ENCODE data around the gene IBA57. TPM values are rescaled to one million over a fixed set of nuclear protein-coding genes. Genes with fewer than 3 reads are reported as not detected.

IBA57 gene
- total RNA-seq, 2 donors from 2014 or later: 3.5 to 12.2 TPM

DNA sequence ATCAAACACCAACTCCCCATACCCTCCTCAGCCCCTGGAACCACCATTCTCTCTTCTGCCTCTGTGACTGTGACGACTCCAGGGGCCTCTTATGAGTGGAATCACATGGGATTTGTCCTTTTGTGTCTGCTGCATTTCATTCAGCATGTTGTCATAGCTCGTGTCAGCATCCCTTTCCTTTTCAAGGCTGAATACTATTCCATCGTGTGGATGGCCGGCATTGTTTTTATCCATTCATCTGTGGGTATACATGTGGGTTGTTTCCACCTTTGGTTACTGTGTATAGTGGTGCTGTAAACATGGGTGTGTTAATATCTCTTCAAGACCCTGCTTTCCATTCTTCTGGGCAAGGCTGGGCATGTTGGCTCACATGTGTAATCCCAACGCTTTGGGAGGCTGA, 25.2 kb downstream of the IBA57 start:
- no peaks in the 10 kb centered on the region for H3K27me3 ChIP-seq (replicated peaks; ENCODE audit: insufficient read depth)
- no peak overlapping the region for H3K27ac ChIP-seq
- no peaks in the 10 kb centered on the region for H3K9me3 ChIP-seq
- no peaks in the 10 kb centered on the region for H3K4me1 ChIP-seq (ENCODE audit: control insufficient read depth in 1 of 2, low read depth in 2 of 2)
- TF ChIP-seq, protein P1, sequence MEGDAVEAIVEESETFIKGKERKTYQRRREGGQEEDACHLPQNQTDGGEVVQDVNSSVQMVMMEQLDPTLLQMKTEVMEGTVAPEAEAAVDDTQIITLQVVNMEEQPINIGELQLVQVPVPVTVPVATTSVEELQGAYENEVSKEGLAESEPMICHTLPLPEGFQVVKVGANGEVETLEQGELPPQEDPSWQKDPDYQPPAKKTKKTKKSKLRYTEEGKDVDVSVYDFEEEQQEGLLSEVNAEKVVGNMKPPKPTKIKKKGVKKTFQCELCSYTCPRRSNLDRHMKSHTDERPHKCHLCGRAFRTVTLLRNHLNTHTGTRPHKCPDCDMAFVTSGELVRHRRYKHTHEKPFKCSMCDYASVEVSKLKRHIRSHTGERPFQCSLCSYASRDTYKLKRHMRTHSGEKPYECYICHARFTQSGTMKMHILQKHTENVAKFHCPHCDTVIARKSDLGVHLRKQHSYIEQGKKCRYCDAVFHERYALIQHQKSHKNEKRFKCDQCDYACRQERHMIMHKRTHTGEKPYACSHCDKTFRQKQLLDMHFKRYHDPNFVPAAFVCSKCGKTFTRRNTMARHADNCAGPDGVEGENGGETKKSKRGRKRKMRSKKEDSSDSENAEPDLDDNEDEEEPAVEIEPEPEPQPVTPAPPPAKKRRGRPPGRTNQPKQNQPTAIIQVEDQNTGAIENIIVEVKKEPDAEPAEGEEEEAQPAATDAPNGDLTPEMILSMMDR (IDR thresholded peaks at IDR 0.05): no peak
- H3K4me3 ChIP-seq: no peak overlapping the region
- ATAC-seq (ENCODE audit: insufficient number of reproducible peaks, low FRiP score, low read depth) (no peak), DNase-seq (ENCODE audit: low spot score) (no peak)
- no peaks in the 10 kb centered on the region for H3K36me3 ChIP-seq

DNA sequence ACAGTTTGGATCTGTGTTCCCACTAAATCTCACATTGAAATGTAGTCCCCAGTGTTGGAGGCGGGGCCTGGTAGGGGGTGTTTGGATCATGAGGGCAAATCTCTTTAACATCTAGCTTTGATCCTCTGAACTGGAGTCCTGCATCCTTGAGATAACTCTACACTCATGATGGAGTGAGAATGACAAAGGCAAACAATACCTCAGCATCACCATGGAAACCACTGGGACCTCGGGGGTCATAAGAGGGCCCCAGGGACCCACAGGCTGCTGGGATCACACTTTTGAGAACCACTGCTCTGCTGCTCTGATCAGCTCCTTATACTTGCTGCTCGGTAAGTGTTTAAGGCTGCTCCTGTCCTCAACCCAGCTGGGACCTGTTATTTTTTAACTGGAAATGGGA, 28.8 kb downstream of the IBA57 start:
- TF ChIP-seq, protein P1 (IDR thresholded peaks at IDR 0.05): no peak
- no peak for DNase-seq (ENCODE audit: low spot score)
- Histone ChIP-seq H3K4me1 (ENCODE audit: control insufficient read depth in 1 of 2, low read depth in 2 of 2) (no peaks in the 10 kb centered on the region), H3K9me3 (peaks cover 5% of the 10 kb centered on the region), H3K4me3 (no peak overlapping the region), H3K27ac (no peak overlapping the region), H3K27me3 (replicated peaks; ENCODE audit: insufficient read depth) (no peaks in the 10 kb centered on the region), H3K36me3 (no peaks in the 10 kb centered on the region)
- no peak for ATAC-seq (ENCODE audit: insufficient number of reproducible peaks, low FRiP score, low read depth)

DNA sequence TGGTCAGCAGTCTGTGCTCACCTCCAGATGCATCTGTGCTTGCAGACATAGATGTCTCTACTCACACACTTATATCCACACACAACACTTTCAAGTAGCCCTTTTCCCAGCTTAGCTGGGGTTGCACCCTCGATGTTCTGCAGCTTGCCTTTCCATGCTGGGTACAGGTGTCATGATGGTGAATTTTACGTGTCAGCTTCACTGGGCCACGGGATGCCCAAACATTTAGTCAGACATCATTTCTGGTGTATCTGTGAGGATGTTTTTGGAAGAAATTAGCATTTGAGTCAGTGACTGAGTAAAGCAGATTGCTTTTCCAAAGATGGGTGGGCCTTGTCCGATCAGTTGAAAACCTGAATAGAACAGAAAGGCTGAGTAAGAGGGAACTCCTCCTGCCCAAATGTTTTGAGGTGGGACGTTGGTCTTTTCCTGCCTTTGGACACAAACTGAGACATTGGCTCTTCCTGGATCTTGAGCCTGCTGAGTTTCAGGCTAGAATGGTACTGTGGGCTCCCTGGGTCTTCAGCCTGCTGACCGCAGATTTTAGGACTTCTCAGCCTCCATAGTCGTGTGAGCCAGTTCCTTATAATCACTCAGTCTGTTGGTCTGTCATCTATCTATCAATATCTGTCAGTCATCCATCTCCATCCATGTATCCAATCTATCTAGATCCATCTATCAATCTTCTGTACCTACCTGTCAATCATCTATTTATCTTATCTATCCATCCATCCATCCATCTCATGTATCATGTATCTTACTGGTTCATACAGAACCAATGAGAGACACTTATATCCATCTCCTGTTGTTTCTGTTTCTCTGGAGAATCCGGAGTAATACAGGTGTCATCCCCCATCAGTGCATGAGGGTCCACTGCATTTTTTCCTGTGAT, 29.6 kb downstream of the IBA57 start:
- DNase-seq (ENCODE audit: low spot score) (no peak), ATAC-seq (ENCODE audit: insufficient number of reproducible peaks, low FRiP score, low read depth) (no peak)
- TF ChIP-seq, protein P1 (IDR thresholded peaks at IDR 0.05): no peak
- Histone ChIP-seq H3K27me3 (replicated peaks; ENCODE audit: insufficient read depth) (no peaks in the 10 kb centered on the region), H3K4me3 (no peak overlapping the region), H3K27ac (no peak overlapping the region), H3K4me1 (ENCODE audit: control insufficient read depth in 1 of 2, low read depth in 2 of 2) (no peaks in the 10 kb centered on the region), H3K9me3 (peaks cover 5% of the 10 kb centered on the region), H3K36me3 (no peaks in the 10 kb centered on the region)

DNA sequence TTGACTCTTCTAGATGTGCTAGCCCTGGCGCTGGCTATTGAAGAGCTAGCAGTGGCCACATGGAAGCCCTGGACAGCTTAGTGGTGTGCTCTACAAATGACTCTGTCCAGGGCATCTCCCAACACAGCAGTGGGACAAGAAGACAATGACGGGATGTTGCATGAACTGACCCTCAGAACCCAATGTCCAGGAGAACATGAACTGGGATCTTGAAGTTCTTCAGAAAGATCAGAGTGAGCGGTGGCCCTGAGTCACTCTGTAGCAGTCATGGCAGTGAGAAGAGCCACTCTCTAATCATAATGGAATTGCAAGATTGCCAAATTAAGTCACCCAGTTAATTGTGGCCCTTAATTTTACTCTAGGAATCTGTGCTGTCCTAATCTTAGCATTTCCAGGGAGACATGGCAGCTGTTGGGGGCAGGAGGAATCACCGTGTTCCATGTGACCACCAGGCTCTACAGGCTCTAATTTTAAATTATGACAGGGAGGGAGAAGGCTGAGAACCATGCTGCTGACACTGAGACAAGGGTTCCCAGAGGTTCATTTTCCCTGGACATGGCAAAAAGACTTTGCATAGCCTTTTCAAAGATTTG, 32.0 kb downstream of the IBA57 start:
- Histone ChIP-seq H3K4me3 (no peak overlapping the region), H3K36me3 (no peaks in the 10 kb centered on the region), H3K9me3 (peaks cover 5% of the 10 kb centered on the region), H3K27me3 (replicated peaks; ENCODE audit: insufficient read depth) (no peaks in the 10 kb centered on the region), H3K27ac (no peak overlapping the region), H3K4me1 (ENCODE audit: control insufficient read depth in 1 of 2, low read depth in 2 of 2) (no peaks in the 10 kb centered on the region)
- no peak for ATAC-seq (ENCODE audit: insufficient number of reproducible peaks, low FRiP score, low read depth)
- TF ChIP-seq, protein P1 (IDR thresholded peaks at IDR 0.05): no peak
- no peak for DNase-seq (ENCODE audit: low spot score)

DNA sequence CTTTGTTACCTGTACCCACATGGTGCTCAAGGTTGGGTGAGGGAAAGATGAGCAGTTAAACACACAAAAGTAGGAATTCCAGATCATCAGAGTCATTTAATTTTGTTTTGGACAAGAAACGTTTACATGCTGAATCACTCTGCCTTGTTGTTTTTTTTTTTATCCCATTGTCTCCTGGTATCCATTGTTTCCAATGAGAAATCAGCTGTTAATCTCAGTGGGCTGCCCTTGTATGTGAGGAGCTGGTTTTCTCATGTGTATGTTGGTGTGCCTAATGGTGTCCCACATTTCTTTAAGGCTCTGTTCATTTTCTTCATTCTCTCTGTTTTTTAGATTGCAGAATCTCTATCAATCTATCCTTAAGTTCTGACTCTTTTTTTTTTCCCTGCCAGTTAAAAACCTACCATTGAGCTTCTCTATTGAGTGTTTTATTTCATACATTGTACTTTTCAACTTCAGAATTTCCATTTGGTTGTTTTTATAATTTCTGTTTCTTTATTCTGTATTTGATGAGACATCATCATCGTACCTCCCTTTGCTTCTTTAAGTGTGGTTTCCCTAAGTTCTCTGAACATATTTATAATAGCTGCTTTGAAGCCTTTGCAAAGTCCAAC, 33.5 kb downstream of the IBA57 start:
- Histone ChIP-seq H3K4me1 (ENCODE audit: control insufficient read depth in 1 of 2, low read depth in 2 of 2) (no peaks in the 10 kb centered on the region), H3K9me3 (peaks cover 5% of the 10 kb centered on the region), H3K4me3 (no peak overlapping the region), H3K27me3 (replicated peaks; ENCODE audit: insufficient read depth) (no peaks in the 10 kb centered on the region), H3K36me3 (no peaks in the 10 kb centered on the region), H3K27ac (no peak overlapping the region)
- DNase-seq (ENCODE audit: low spot score) (no peak), ATAC-seq (ENCODE audit: insufficient number of reproducible peaks, low FRiP score, low read depth) (no peak)
- TF ChIP-seq, protein P1 (IDR thresholded peaks at IDR 0.05): no peak

Data from thoracic aorta (tissue), 2 donors.